Fibroblast of skin of right biceps (primary cell): ENCODE data around the gene NDUFS6.

Experiments used
- DNase-seq: peaks from one replicate; pipeline ENCODE4 v3.0.0-alpha.2; 2013

NDUFS6 gene

DNA sequence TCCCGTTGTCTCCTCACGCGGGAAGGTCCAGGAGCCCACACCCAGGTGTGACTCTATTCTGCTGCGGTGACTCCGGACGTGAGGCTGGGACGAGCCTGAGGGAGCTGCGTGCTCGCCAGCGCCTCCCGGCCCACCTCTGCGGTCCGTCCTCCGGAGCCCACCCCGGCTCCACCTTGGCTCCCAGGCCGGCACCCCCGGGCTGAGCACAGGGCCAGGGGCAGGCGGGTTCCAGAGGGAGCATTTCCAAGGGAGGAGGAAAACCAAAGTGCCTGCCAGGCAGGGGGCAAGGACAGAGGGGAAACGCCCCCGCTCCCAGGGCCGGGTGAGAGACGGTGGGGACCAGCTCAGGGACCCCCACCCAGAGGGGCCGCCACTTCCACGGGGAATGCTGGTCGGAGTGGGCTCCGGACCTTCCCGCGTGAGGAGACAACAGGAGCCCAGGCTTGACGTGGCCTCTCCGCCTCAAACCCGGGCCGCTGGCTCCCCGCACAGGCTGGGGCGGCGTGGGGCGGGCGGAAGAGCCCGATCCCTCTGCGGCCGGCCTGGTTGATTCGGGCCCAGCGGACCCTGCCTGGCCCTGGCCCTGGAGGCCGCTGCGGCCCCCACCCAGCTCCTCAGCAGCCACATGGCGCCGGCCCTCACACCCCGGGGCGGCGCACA is 55.5 kb downstream of the NDUFS6 start:
- no peak for DNase-seq

DNA sequence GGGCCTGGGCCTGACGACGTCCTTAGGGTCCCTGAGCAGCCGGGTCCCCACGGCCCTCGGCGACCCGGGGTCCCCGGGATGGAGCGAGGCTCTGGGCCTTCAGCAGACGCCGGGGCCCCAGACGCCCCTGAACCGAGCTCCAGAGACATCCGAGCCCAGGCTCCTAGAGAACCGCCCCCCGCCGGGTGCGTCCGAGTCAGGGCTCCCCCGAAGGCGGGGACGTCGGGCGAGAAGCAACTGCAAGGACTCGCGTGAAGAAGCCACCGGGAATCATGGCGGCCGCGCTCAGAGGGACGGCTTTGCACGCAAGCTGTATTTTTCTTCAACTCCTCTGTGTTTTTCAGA is 56.0 kb downstream of the NDUFS6 start:
- DNase-seq = no peak

DNA sequence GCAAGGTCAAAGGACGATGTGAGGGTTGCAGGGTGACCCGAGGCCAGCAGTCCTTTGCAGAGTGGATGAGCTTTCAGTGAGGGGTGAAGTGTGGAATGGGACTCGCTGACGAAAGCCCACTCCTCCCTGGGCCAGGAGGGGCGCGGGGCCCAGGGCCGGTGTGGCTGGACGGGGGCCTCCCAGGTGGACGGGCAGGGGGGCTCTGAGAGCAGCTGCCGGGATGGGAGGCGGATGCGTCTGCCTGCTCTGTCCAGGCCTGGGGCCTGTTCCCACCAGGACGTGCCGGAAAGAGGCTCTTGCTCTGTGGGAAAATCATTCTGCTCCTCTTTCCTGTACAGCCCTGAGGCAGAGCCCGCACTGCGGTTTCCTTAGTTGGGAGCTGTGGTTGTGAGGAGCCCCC is 57.2 kb downstream of the NDUFS6 start:
- no peak for DNase-seq

DNA sequence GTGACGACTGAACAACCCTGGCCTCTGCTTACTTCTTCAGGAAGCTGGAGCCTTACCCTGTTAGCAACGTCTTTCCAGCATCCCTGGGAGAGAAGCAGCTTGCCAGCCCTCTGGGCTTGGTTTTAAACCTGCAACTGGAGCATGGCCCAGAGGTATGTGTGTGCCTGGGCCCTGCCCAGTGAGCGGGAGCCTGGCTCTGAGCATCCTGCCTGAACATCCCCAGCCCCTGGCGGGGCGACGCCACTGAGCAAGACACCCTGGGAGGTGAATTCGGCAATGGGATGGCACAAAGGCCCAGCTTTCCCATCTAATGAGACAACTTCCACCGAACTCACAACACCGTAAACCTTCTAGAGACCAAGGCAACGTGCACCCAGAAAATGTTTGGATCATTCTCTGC is 57.9 kb downstream of the NDUFS6 start:
- no peak for DNase-seq

DNA sequence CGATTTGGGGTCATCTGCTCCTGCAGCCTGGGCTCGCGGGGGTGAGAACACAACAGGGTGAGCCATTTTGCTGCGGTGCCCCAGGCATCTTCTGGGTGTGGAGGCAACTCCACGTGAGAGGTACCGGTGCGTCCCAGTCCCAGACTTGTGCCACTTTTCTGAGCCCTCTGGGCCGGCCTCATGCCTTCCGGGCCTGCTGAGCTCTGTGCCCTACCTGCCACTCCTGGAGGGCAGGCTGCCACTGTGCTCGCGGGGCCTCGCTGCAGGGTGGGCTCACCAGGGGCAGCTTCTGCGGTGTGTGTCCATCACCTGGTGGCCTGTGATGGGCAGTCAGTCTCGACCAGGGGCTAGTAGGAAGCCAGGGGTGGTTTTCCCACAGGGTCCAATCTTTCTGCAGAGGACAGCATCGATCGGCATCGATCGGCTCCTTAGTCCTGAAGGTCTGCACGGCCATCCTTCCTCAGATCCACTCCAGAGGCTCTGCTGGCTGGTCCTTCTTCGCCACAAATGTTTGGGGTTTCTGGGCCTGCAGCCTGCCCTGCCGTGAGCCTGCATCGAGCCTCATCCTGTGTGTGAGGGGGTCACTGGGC is 58.9 kb downstream of the NDUFS6 start:
- DNase-seq = no peak

DNA sequence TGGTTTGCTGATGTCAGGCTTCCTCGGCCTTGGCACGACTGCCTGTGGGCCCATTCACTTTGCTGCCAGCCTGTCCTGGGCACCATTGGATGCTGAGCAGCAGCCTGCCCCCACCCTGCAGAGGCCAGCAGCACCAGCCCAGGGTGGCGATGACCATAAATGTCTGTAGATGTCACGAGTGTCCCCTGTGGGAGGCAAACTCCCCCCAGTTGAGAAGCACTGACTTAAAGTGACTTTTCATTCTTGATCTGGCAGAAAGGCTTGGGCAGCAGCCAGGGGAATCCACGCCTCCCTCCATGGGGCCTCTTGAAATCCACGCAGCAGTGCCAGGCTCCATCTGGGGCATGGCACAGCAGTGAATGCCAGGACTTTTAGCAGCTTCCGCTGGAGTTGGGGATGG is 59.7 kb downstream of the NDUFS6 start:
- DNase-seq = no peak

DNA sequence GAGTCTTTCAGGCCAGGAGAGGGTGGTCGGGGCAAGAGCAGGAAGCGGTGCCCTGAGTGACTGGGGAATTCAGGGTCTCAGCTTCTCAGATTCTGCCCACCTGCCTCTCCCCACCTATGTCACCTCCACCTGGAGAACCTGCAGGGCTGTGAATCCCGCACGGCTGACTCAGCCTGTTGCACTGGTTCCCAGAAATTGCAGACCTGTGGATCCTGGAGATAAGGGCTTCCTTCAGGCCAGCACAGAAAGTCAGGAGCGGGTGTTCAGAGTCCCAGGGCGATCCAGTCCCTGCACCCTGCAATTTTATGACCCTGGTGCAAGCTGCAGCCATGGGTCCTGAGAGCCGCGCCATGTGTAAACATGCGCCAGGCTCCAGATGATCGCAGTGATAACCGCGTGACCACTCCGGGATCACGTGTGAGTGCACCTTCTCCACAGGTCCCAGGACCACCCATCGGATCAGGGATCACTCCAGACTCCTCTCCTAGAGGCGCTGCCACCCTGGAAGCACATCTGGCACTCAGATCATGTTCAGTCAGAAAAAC is 63.8 kb downstream of the NDUFS6 start:
- DNase-seq = no peak

DNA sequence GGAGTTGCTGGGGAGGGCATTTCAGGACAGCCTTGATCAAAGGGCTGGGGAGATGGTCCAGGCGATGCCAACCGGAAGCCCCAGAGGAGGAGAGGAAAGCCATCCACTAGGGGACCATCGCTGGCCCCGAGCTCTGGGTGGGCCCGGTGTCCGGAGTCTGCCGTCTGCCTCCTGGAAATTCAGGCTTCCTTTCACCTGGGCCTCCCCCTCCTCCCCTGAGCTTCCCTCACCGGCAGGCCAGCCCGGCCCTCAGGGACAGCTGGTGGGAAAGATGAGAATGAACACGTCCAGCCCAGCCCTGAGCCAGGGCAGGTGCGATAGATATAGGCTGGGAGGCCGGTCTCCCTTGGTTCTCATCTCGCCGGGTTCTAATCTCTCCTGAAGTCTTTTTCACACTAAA is 64.3 kb downstream of the NDUFS6 start:
- DNase-seq = no peak
